ENCODE measurements around the gene KCTD16. TPM values are rescaled to one million over a fixed set of nuclear protein-coding genes. Genes with fewer than 3 reads are reported as not detected.
A peak's percentile ranks its signal among the peaks of the same experiment; 100 is the strongest.

Gene KCTD16
- polyA plus RNA-seq, 1 donor = 2.6 TPM

DNA sequence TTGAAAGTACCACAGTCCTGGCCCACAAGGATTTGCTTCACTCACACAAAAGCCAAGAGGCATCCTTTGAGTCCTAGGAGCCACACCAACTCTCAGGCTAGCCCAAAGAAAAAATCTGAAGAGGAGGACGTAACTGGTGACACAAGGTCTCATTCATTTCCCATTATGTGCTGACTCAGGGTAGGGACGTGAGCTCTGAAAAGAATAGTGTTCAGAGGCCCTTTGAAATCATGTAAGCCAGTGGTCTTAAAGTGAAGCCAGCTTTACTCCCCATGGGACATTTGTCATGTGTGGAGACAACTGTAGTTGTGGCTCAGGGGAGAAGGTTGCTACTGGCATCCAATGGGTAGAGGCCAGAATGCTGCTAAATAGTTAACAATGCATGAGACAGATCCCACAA is 332.4 kb downstream of the KCTD16 start:
- Histone ChIP-seq H3K4me3 (ENCODE audit: low read length) (no peak overlapping the region), H3K9me3 (ENCODE audit: control insufficient read depth, low read depth, low read length) (no peaks in the 10 kb centered on the region), H3K27ac (ENCODE audit: low read length) (no peak overlapping the region), H3K4me1 (ENCODE audit: control insufficient read depth, insufficient read depth, low read length) (no peaks in the 10 kb centered on the region), H3K36me3 (ENCODE audit: control insufficient read depth, insufficient read depth, low read length) (no peaks in the 10 kb centered on the region), H3K27me3 (ENCODE audit: control insufficient read depth, insufficient read depth, low read length) (no peaks in the 10 kb centered on the region)
- WGBS (ENCODE audit: insufficient coverage, low lambda C conversion rate) = no CpG with 5 or more reads among the region's 2 CpGs
- DNase-seq = no peak

DNA sequence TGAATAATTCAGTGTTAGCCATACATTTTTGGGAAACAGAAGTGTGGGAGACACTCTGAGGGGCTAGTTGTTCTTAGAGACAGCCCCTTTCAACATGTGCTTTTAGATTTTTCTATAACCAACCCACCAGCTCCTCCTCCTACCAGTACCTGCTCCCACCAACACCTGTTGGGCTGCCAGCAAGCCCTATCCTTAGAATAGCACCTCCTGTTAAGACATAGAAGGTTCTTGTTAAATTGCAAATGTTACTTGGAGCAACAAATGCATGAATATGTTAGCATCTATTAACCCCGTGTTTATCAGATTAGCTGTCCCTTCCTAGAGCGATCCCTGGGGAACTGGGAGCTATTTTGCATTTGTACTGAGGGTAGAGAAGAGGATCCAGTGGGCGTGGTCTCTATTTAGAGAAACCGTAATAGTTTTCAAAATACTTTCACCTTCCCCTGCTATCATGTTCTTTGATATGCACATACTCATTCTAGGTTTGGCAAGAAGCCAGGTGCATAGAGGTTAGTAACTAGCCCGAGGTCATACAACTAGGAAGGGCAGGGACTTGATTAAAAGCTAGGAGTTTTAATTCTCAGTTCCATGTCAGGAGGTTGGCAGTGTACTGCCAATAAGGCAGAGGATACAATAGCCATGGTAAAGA is 334.4 kb downstream of the KCTD16 start:
- Histone ChIP-seq H3K27ac (ENCODE audit: low read length) (no peak overlapping the region), H3K27me3 (ENCODE audit: control insufficient read depth, insufficient read depth, low read length) (no peaks in the 10 kb centered on the region), H3K9me3 (ENCODE audit: control insufficient read depth, low read depth, low read length) (no peaks in the 10 kb centered on the region), H3K4me1 (ENCODE audit: control insufficient read depth, insufficient read depth, low read length) (no peaks in the 10 kb centered on the region), H3K4me3 (ENCODE audit: low read length) (no peak overlapping the region), H3K36me3 (ENCODE audit: control insufficient read depth, insufficient read depth, low read length) (no peaks in the 10 kb centered on the region)
- no peak for DNase-seq
- WGBS (ENCODE audit: insufficient coverage, low lambda C conversion rate) = no CpG with 5 or more reads among the region's 5 CpGs

DNA sequence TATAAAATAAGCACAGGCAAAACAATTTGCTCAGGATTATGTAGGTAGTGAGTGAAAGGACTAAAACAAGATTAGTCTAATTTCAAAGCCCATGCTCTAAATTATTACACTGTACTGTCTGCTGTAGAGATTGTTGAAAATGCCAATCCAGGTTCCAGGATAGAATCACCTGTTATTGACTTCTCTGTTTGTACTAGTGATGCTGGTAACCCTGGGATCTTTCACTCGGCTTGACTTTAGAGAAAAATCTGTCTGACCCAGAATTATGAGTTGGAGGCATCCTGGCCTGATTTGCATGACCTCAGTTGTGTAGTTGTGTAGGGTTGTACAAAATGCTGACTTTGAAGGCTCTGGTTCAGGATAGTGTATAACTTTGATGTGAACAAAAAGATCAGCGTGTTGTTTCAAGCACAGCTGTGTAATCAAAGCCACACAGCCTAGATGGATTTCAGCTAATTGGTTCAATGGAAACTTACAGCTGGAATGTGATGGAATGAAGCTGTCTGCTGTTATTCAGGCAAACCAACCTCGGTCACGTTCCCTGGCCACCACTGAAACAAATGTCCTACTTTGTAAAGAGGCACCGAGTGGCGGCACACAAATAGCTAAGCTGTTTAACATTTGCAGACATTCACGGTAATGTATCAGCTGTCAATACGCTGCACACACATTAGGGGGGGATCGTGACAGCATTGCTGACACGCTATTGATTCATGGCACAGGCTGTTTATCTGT is 340.3 kb downstream of the KCTD16 start:
- H3K4me3 ChIP-seq (ENCODE audit: low read length) = no peak overlapping the region
- H3K27ac ChIP-seq (ENCODE audit: low read length) = no peak overlapping the region
- peak in 1 of 2 donors; percentile 11 for DNase-seq
- H3K27me3 ChIP-seq (ENCODE audit: control insufficient read depth, insufficient read depth, low read length) = no peaks in the 10 kb centered on the region
- 47% methylated on average over 3 of the region's 10 CpGs for WGBS (ENCODE audit: insufficient coverage, low lambda C conversion rate)
- no peaks in the 10 kb centered on the region for H3K9me3 ChIP-seq (ENCODE audit: control insufficient read depth, low read depth, low read length)
- H3K4me1 ChIP-seq (ENCODE audit: control insufficient read depth, insufficient read depth, low read length) = no peaks in the 10 kb centered on the region
- H3K36me3 ChIP-seq (ENCODE audit: control insufficient read depth, insufficient read depth, low read length) = no peaks in the 10 kb centered on the region

DNA sequence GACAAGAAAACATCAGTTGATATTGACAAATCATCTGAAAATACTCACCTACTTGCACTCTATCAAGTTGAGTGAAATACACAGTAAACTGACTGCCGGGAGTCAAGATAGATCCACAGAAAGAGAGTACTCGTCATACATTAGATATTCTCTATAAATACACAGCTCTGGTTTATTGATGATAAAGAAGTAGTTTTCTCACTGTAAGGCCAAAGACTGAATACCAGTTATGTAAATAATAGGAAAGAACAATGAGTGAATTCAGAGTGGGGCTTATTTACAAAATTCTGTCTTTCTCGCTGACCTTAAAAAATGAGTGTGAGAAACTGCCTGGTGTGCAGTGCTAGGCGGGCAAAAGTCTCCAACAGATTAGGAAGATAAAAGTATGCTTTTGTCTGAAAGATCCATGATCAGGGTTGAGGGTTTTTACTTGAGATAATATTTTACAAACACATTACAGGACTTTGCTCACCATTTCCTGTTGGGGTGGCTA is 341.0 kb downstream of the KCTD16 start:
- Histone ChIP-seq H3K36me3 (ENCODE audit: control insufficient read depth, insufficient read depth, low read length) (no peaks in the 10 kb centered on the region), H3K27me3 (ENCODE audit: control insufficient read depth, insufficient read depth, low read length) (no peaks in the 10 kb centered on the region), H3K4me1 (ENCODE audit: control insufficient read depth, insufficient read depth, low read length) (no peaks in the 10 kb centered on the region), H3K9me3 (ENCODE audit: control insufficient read depth, low read depth, low read length) (no peaks in the 10 kb centered on the region), H3K4me3 (ENCODE audit: low read length) (no peak overlapping the region), H3K27ac (ENCODE audit: low read length) (no peak overlapping the region)
- DNase-seq = peak in 1 of 2 donors; percentile 11
- WGBS (ENCODE audit: insufficient coverage, low lambda C conversion rate) = 40% methylated on average over 1 of the region's 4 CpGs

DNA sequence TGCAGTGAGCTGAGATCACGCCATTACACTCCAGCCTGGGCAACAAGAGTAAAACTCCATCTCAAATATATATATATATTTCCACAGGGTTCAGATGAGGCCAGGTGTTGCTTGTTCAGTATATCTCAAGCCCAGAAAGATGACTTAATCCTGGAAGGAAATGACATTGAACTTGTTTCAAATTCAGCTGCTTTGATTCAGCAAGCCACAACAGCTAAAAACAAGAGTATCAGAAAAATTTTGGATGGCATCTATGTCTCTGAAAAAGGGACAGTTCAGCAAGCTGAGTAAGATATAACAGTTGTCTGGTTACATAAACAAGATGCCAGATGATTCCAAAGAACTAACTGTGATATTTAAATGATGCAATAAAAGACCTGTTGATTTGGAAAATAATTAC is 352.0 kb downstream of the KCTD16 start:
- no peaks in the 10 kb centered on the region for H3K27me3 ChIP-seq (ENCODE audit: control insufficient read depth, insufficient read depth, low read length)
- no peaks in the 10 kb centered on the region for H3K4me1 ChIP-seq (ENCODE audit: control insufficient read depth, insufficient read depth, low read length)
- no peaks in the 10 kb centered on the region for H3K9me3 ChIP-seq (ENCODE audit: control insufficient read depth, low read depth, low read length)
- no CpG with 5 or more reads among the region's 1 CpG for WGBS (ENCODE audit: insufficient coverage, low lambda C conversion rate)
- no peak overlapping the region for H3K4me3 ChIP-seq (ENCODE audit: low read length)
- no peak for DNase-seq
- no peak overlapping the region for H3K27ac ChIP-seq (ENCODE audit: low read length)
- no peaks in the 10 kb centered on the region for H3K36me3 ChIP-seq (ENCODE audit: control insufficient read depth, insufficient read depth, low read length)

DNA sequence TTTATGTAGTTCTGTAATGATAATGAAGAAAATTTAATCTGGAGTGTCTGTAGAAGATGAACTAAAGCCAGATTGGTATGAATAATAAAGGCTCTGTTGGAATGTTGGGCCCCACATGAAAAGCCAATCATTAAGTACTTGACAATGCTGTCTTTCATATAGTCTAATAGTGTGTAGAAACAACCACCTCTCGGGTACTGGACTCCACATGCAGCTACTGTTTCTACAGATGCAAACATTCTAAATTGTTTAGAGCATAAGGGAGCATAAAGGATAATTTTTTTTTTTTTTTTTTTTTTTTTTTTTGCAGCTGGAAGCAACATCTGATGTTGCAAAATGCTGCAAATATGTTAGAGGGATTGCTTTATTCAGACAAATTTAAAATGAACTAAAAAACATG is 354.3 kb downstream of the KCTD16 start:
- no peak for DNase-seq
- Histone ChIP-seq H3K9me3 (ENCODE audit: control insufficient read depth, low read depth, low read length) (no peaks in the 10 kb centered on the region), H3K36me3 (ENCODE audit: control insufficient read depth, insufficient read depth, low read length) (no peaks in the 10 kb centered on the region), H3K4me3 (ENCODE audit: low read length) (no peak overlapping the region), H3K27me3 (ENCODE audit: control insufficient read depth, insufficient read depth, low read length) (no peaks in the 10 kb centered on the region), H3K4me1 (ENCODE audit: control insufficient read depth, insufficient read depth, low read length) (no peaks in the 10 kb centered on the region), H3K27ac (ENCODE audit: low read length) (no peak overlapping the region)
- WGBS (ENCODE audit: insufficient coverage, low lambda C conversion rate) = no CpG with 5 or more reads among the region's 1 CpG

DNA sequence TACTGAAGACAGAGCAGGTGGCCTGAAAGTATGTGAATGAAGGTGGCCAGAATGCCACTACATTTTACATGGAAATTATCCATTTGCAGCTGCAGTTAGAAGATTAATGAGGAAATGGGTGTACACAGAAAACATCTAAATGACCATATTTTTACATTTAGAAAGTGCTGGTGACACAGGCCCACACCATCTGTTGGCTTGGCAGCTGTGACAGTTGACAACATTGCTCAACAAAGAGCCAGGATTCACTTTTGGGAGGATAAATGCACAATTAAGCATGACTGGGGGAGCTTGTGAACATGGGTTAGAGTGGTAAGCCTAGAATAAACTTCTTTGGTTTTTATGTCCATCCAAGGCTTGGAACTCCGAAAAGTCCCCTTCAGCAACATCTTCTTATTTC is 360.5 kb downstream of the KCTD16 start:
- Histone ChIP-seq H3K27ac (ENCODE audit: low read length) (no peak overlapping the region), H3K36me3 (ENCODE audit: control insufficient read depth, insufficient read depth, low read length) (no peaks in the 10 kb centered on the region), H3K27me3 (ENCODE audit: control insufficient read depth, insufficient read depth, low read length) (no peaks in the 10 kb centered on the region), H3K4me1 (ENCODE audit: control insufficient read depth, insufficient read depth, low read length) (no peaks in the 10 kb centered on the region), H3K9me3 (ENCODE audit: control insufficient read depth, low read depth, low read length) (no peaks in the 10 kb centered on the region), H3K4me3 (ENCODE audit: low read length) (no peak overlapping the region)
- WGBS (ENCODE audit: insufficient coverage, low lambda C conversion rate) = no CpG with 5 or more reads among the region's 1 CpG
- no peak for DNase-seq

Other genes with a start within 250 kb of the KCTD16 start
- 56.2 TPM for gene YIPF5, start 214 bp upstream of the KCTD16 start, polyA plus RNA-seq

All from large intestine (tissue), 3 donors.